OCI-LY1 (cell line): ENCODE measurements around the gene COL15A1.

Experiments used
- CTCF ChIP-seq: fragments of 200-600 bp; sonication (generic), shearing (Covaris generic); IDR thresholded peaks from 2 replicates; pipeline ENCODE4 v1.5.1; 2017; ENCODE audit warnings: mild to moderate bottlenecking, antibody characterized with exemption, low read length, moderate library complexity, mixed read lengths
- EZH2 ChIP-seq: fragments of 200-600 bp; sonication (generic), shearing (Covaris generic); IDR thresholded peaks from 2 replicates; pipeline ENCODE4 v1.8.0; 2017; ENCODE audit warnings: borderline replicate concordance, mixed run types, mild to moderate bottlenecking, antibody characterized with exemption, low read length, moderate library complexity, mixed read lengths

- TF ChIP-seq CTCF, result no peak
- TF ChIP-seq EZH2, result no peak
Observed at GRCh38 chr9:98980291-98980690, 36.6 kb downstream of the COL15A1 start.
